NCI-H2081 (cell line): ENCODE data around the gene ZNF284.
"Not testable (repeated sequence)": the region's sequence is repeated elsewhere in the genome, so short reads cannot be mapped to it uniquely, and the experiment has no call there.

ENCODE experiments used
- DNase-seq, 2 experiments: peaks; one replicate each; lab custom pipeline; 2025; lab: John Stamatoyannopoulos, UW

The ZNF284 gene

DNA sequence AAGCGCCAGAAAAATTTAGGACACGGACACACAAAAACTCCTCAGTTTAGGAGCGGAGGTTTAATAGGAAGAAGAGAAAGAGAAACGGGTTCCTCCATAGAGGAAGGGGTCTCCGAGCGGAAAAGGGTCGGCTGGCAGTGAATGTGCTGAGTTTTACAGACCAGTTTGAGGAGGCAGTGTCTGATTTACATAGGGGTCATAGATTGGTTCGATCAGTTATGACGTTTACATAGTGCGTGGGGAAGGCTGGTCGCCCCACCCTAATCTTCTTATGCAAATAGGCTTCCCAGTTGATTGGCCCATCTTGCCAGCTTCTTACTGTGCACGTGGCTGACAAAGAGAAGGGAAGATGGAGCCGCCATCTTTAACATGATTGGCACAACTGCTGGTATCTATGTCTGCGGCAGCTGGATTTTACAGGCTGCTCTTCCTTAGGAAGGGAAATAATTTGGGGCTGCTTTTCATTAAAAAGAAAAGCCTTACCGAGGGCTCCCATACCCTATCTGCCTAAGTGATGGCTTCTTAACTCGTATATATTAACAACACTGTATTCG lies 40.0 kb downstream of the ZNF284 start:
- DNase-seq: peak; percentile 54 to 87

DNA sequence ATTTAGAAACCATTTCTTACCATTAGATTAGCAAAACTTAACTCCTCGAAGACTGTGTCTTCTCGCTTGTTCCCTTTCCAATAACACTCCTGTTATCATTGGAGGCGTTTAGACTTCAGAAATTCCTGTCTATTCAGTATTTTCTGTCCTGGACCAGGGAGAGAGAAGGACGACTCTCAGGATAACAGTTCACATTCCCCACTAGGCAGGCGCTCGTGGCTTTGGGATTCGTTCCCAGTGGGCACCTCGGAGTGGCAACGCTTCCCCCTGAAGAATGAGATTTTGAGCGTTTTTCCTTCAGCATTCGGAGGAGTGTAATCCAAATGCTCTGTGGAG lies 40.8 kb downstream of the ZNF284 start:
- DNase-seq: no peak

DNA sequence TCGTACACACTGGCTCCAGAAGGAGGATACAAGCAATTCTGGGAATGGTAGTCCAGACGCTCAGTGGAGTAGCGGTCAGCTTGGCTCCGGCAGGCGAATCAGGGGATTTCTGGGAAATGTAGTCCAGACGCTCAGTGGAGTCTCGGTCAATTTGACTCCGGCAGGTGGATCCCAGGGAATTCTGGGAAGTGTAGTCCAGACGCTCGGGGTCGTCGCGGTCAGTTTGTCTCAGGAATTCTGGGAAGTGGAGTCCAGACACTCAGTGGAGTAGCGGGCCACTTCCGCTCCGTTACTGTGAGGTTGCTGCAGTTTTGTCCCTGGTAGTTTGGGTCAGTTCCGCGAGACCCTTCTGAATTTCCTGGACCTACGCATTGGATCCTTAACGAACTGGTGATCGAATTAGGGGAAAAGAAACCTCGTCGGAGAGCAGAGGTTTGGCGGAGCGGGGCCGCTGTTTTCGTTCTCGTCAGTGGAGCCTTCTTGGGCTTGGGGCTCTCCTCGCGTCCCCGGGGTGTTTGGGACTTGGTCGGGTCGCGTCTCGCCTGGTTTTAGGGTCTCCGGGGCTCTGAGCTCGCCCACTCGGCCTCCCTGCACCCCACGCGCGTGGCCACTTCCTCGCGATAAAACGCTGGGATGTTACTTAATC lies 41.3 kb downstream of the ZNF284 start, which contains the start of gene ZNF225:
Gene ZNF225, plus strand, starts transcription at position 262 of the 646 bp plus-strand sequence. CDS start 2,429 bp downstream, outside the sequence.
- DNase-seq: peak; percentile 93 to 99

DNA sequence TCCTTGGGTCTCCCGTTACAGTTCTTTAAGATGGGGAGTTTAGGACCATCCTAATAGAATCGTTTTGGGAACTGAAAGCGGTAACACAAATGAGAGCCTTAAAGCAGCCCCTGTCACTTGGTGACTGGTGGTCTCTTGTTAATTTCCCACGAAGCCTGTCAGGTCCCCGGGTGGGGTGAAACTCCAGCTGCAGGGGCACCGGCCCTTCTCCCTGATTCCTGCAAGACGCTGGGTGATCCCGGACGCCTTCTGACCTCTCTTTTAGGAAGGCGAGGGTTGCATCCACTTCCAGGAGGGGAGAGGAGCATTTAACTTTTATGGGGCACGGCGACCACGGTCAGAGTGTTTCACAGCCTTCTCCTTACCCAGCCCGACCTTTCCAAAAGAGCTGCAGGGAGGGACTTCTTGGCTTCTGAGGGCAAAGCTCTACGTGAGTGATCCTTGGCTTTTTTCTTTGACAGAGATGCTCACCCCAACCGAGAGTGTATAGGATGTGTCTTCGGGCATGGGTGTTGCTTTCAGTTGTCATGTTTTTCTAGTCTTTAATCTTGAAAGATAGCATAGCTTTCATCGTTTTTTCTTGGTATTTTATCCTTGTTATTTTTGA lies 41.9 kb downstream of the ZNF284 start:
- no peak for DNase-seq

DNA sequence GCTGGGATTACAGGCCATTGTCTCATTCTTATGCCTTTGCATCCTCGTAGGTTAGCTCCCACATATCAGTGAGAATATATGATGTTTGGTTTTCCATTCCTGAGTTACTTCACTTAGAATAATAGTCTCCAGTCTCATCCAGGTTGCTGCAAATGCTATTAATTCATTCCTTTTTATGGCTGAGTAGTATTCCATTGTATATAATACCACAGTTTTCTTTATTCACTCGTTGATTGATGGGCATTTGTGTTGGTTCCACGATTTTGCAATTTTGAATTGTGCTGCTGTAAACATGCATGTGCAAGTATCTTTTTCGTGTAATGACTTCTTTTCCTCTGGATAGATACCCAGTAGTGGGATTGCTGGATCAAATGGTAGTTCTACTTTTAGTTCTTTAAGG lies 49.2 kb downstream of the ZNF284 start:
- not testable (repeated sequence) for DNase-seq

DNA sequence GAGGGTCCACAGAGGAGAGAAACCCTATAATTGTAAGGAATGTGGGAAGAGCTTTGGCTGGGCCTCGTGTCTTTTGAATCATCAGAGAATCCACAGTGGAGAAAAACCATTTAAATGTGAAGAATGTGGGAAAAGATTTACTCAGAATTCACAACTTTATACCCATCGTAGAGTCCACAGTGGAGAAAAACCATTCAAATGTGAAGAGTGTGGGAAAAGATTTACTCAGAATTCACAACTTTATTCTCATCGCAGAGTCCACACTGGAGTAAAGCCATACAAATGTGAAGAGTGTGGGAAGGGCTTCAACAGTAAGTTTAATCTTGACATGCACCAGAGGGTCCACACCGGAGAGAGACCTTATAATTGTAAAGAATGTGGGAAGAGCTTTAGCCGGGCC lies 60.0 kb downstream of the ZNF284 start:
- no peak for DNase-seq
